Vagina (tissue), 2 donors: ENCODE results near the gene WWOX.

Experiments used
- POLR2AphosphoS5 ChIP-seq, 2 donors: sonication (generic); formaldehyde crosslinking; IDR thresholded peaks; one replicate each; pipeline ENCODE4 v1.9.0; 2017; ENCODE audit warnings: antibody characterized with exemption in 2 of 2, mild to moderate bottlenecking in 2 of 2, low read depth in 1 of 2; ENCODE audit not compliant: insufficient read depth in 1 of 2
- TF ChIP-seq, protein P1 (sequence below), 3 experiments: fragments of 450-650 bp in 2 of 3; fragments of 200-600 bp in 1 of 3; sonication (generic) in 1 of 3; IDR thresholded peaks; one replicate each; pipeline ENCODE4 v1.5.1; 2017 to 2019; ENCODE audit warnings: antibody characterized with exemption in 3 of 3, mild to moderate bottlenecking in 2 of 3, moderate library complexity in 2 of 3

DNA sequence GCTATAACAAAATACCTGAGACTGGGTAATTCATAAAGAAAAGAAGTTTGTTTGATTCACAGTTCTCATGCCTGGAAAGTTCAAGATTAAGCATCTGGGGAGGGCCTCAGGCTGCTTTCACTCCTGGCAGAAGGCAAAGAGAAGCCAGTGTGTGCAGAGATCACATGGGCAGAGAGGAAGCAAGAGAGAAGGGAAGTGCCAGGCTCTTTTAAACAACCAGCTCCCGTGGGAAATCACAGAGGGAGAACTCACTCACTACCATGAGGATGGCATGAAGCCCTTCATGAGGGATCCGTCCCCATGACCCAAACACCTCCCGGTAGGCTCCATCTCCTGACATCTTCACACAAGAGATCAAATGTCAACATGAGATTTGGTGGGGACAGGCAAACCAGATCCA is 999.5 kb downstream of the WWOX start:
- TF ChIP-seq, protein P1, sequence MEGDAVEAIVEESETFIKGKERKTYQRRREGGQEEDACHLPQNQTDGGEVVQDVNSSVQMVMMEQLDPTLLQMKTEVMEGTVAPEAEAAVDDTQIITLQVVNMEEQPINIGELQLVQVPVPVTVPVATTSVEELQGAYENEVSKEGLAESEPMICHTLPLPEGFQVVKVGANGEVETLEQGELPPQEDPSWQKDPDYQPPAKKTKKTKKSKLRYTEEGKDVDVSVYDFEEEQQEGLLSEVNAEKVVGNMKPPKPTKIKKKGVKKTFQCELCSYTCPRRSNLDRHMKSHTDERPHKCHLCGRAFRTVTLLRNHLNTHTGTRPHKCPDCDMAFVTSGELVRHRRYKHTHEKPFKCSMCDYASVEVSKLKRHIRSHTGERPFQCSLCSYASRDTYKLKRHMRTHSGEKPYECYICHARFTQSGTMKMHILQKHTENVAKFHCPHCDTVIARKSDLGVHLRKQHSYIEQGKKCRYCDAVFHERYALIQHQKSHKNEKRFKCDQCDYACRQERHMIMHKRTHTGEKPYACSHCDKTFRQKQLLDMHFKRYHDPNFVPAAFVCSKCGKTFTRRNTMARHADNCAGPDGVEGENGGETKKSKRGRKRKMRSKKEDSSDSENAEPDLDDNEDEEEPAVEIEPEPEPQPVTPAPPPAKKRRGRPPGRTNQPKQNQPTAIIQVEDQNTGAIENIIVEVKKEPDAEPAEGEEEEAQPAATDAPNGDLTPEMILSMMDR (IDR thresholded peaks at IDR 0.05), result no peak
- TF ChIP-seq POLR2AphosphoS5 (IDR thresholded peaks at IDR 0.05; ENCODE audit: insufficient read depth in 1 of 2, low read depth in 1 of 2), result no peak
